ENCODE data around the gene JMJD7.

DNA sequence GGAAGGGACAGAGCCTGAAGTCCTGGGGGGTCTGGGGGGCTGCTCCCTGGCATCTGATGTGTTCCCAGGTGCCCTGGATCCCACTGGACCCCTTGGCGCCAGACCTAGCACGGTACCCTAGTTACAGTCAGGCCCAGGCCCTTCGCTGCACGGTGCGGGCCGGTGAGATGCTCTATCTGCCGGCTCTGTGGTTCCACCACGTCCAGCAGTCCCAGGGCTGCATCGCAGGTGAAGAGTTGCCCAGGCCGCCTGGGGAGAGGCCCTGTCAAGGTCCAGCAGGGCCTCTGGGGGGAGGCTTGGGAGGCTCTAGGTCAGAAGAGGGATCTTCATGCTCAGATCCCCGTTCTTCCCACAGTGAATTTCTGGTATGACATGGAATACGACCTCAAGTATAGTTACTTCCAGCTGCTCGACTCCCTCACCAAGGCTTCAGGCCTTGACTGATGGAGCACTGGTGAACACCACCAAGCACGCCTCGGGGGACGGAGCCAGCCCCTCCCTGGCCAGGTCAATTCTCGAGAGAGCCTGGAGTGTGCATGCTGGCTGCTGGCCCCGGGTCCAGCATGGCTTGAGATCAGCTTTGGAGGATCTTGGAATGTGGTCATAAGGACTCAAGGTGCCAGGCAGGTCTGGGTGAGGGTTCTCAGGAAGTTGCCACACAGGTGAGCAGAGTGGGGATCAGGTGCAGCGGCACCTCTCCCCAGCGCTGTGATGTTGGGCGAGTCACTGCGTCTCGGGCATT is 9.0 kb downstream of the JMJD7 start:
- no peak for TF ChIP-seq HDAC2 (IDR thresholded peaks at IDR 0.05)
- TF ChIP-seq NPAS2 (CRISPR knock-in tag; IDR thresholded peaks at IDR 0.05; ENCODE audit: borderline replicate concordance) = no peak
- TF ChIP-seq HOXA7 (CRISPR knock-in tag; IDR thresholded peaks at IDR 0.05) = no peak
